HL-60/S4 (cell line): Measurements from ENCODE around the gene CYP2B6.
"Not testable (repeated sequence)": the region's sequence is repeated elsewhere in the genome, so short reads cannot be mapped to it uniquely, and the experiment has no call there.

Experiments used
- in situ Hi-C: fragments of 300-500 bp; cut with MboI; formaldehyde crosslinking; loops from 2 replicates; pipeline ENCODE4 v1.14.3; 2022; ENCODE audit warnings: low sequenced_read_pairs

Gene CYP2B6

DNA sequence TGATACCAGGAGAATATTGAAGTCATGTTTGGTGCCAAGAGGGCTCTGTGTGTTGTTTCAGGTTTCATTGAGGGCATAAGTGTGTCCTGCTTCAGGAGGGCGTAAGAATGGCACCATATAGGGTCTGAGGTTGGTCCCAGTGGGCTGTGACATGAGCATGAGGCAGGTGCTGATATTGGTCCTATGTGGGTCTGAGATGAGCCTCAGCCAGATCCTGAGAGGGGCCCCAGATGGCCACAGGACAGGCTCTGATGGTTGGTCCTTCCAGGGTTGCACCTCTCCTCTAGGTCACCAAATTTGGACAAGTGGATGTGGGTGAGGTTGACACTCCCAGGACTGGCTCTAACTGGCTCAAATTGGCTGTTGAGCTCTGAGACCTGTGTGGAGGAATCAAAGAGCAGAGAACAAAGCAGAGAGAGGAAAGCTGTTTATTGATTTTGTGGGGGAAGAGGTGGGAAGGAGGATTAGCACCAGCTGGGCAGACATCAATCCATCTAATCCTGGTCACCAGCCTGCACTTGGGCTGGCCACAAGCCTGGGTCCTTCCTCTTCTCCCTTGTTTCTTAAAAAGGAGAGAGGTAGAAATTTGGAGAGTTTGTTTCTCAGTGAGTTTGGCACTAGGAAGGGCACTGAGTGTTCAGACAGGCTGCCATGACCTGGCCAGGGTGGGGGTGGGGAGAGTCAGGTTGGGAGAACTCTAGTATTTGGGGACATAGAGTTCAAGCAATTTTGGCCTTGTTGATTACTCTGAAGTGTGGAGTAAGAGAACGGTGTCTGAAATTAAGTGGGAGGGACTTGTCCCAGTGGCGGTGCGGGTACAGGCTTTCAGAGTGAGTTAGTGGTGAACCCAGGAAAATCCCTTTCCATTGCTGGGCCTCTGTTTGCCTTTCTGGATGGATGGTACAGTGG lies 38.7 kb downstream of the CYP2B6 start:
- in situ Hi-C loops: no loop called here

DNA sequence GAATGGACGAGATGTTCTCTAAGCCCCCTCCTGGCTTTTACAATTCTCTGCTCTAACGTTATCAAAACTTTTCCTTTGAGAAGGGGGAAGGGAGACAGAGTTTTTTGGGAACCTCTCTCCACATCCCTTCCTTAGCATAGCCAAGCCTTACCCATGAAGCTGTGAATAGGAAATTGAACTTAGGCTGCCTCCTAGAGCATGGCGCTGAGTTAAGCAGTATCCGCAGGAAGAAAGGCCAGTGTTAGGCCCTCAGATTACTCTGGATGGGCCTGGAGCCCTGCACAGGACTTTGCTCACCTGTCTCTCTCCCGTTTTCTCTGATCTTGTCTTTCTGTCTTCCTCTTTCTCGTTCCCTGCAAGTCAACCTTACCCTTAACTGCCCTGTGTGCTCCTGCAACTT lies 39.6 kb downstream of the CYP2B6 start:
- in situ Hi-C loops: no loop called here

DNA sequence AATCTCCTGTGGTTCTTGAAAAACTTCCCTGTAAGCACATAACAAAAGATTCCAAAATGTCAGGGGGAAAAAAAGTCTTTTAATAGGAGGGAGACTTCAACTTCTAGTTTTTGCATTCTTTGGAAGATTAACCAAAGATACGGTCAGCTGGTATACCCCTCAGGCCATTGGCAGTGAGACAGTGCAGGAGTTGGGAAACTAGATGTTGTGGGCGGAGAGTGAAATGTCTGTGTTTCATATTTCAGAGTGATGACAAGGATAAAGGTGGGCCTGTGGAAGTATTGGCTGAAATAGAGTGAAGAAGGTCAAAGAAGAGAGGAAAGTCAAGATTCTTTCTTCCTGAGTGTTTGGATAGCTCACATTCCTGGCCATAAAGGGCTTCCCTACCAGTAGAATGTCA lies 40.8 kb downstream of the CYP2B6 start:
- in situ Hi-C loops: no loop called here

DNA sequence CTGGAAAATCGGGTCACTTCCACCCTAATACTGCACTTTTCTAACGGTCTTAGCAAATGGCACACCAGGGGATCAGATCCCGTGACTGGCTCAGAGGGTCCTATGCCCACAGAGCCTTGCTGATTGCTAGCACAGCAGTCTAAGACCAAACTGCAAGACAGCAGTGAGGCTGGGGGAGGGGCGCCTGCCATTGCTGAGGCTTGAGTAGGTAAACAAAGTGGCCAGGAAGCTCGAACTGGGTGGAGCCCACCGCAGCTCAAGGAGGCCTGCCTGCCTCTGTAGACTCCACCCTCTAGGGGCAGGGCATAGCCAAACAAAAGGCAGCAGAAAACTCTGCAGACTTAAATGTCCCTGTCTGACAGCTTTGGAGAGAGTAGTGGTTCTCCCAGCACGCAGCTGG lies 42.2 kb downstream of the CYP2B6 start:
- in situ Hi-C loops: not testable (repeated sequence)

DNA sequence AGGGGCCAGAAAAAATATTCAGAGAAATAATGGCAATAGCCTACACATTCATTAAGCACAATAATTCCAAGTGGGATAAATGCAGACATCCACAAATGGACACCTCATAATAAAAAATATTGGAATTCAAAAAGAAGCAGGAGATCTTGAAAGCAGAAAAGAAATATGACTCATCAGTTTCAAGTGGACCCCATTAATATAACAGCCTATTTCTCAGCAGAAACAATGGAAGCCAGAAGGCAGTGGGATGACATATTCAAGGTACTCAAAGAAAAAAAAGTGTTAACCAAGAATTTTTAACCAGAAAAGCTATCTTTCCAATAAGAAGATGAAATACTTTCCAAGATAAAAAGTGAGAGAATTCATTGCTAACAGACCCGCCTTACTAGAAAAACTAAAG lies 48.7 kb downstream of the CYP2B6 start:
- in situ Hi-C loops: no loop called here

DNA sequence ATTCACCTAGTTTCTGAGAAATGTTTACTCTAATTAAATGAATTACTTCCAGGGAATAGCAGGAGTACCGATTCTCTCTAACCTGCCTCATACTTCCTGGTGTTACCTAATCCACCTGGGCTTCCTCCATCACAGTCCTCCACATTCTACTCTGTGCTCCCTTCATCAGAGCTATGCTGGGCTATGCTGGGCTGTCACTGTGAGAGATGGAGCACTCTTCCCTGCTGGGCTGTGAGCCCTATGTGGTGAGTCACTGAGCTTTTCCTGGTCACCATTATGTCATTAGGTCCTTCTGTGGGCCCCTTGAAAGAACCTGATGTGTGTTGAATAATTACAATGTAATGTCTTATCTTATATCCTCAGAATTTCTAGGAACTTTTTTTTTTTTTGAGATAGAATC lies 54.0 kb downstream of the CYP2B6 start:
- in situ Hi-C loops: not testable (repeated sequence)

DNA sequence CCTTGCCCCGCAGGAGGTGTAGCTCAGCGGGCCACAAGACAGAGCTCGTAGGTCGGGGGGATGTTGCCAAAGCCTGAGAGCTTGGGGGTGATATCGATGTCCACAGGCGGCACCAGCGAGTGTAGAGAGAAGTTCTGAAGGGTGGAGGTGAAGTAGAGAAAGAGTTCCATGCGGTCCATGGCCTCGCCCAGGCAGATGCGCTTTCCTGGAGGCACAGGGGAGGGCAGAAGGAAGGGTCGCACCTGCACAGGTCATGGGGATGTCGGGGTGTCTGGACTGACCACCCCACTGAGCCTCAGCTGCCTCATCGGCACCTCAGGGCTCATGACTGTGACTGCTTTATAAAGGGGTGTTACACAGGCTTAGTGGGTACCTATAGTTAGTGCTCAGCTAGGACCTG lies 59.3 kb downstream of the CYP2B6 start:
- in situ Hi-C loops: no loop called here

DNA sequence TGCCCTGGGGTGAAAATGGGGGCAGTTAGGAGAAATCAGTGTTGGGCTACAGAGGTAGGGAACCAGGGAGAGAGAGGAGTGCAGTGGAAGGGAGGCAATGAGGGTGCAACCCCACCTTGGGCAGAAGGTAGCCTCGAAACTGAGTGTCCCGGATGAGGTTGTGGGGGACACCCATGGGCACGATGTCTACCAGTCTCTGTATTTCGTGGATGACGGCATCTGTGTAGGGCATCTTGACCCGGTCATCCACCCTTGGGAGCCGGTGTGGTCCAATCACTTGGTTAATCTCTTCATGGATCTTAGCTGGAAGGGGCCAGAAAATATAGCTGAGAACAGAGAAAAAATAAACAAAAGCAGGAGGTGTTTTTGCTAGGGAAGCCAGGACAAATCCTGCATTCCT lies 61.1 kb downstream of the CYP2B6 start:
- in situ Hi-C loops: not testable (repeated sequence)

DNA sequence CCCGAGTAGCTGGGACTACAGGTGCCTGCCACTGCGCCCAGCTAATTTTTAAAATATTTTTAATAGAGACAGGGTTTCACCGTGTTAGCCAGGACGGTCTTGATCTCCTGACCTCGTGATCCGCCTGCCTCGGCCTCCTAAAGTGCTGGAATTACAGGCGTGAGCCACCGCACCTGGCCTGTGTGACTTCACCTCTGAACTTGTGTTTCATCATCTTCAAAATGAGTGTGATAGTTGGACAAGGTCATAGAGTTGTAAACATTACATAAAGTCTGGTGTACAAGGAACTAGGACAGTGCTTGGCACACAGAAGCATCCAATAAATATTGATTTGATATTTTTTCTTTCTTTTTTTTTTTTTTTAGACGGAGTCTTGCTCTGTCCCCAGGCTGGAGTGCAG lies 62.2 kb downstream of the CYP2B6 start:
- in situ Hi-C loops: not testable (repeated sequence)

DNA sequence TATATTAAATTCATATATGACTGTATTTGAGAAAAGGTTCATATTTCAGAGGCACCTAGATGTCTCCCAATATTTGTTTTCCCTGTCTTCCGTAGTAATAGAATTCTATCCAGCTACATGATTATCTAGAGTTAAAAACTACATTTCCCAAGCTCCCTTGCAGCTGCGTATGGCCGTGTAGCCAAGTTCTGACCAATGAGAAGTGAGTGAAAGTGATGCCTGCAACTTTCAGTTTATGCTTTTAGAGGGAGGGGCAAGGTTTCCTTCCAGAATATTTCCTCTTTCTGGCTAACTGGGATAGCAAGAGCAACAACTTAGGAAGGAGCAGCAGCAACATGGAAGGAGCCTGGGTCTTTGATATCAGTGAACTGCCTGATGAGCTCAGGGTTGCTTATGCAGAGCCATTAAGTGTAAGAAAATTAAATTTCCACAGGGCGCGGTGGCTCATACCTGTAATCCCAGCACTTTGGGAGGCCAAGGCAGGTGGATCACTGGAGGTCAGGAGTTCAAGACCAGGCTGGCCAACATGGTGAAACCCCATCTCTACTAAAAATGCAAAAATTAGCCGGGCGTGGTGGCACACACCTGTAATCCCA lies 74.0 kb downstream of the CYP2B6 start:
- in situ Hi-C loops: no loop called here
